K562 (cell line): ENCODE data around the gene NBEAL1. TPM values are rescaled to one million over a fixed set of nuclear protein-coding genes. Genes with fewer than 3 reads are reported as not detected.

Source experiments
- ATF3 ChIP-seq, 2 experiments: fragments of 450-650 bp in 1 of 2; sonication (generic) in 1 of 2; formaldehyde crosslinking in 1 of 2; IDR thresholded peaks in 1 of 2; conservative IDR thresholded peaks in 1 of 2; 2 replicates each; pipeline versions ENCODE4 v1.6.1 to v1.8.1; 2016 to 2023; ENCODE audit warnings: mild to moderate bottlenecking in 2 of 2, moderate library complexity in 2 of 2, inconsistent platforms in 1 of 2, missing genetic modification reagents in 1 of 2
- CEBPG ChIP-seq, 3 experiments: fragments of 200-800 bp in 1 of 3; sonication (Bioruptor generic) in 1 of 3; sonication (generic) in 1 of 3; formaldehyde crosslinking in 1 of 3; IDR thresholded peaks in 2 of 3; conservative IDR thresholded peaks in 1 of 3; 2 replicates each; pipeline versions ENCODE4 v1.6.1 to v1.8.0; 2016 to 2022; ENCODE audit warnings: missing compliant biosample characterization in 2 of 3, missing genetic modification characterization in 2 of 3, mild to moderate bottlenecking in 1 of 3, missing genetic modification reagents in 1 of 3
- CHD2 ChIP-seq: IDR thresholded peaks from 2 replicates; pipeline ENCODE4 v1.6.1; 2011; ENCODE audit warnings: low read depth, low read length
- CTBP1 ChIP-seq: fragments of 450-650 bp; IDR thresholded peaks from 2 replicates; pipeline ENCODE4 v1.6.1; 2016; ENCODE audit warnings: borderline replicate concordance
- CXXC5 ChIP-seq: fragments of 250-450 bp; sonication (Bioruptor Pico); IDR thresholded peaks from 2 replicates; pipeline ENCODE4 v1.8.0; 2022; ENCODE audit warnings: inconsistent platforms, mild to moderate bottlenecking, moderate library complexity
- HEY1 ChIP-seq: fragments of 250-450 bp; sonication (Bioruptor Pico); IDR thresholded peaks from 2 replicates; pipeline ENCODE4 v1.5.0; 2020; ENCODE audit warnings: mild to moderate bottlenecking, moderate library complexity, borderline replicate concordance
- NR2C1 ChIP-seq, 2 experiments: fragments of 450-650 bp; IDR thresholded peaks; 2 replicates each; pipeline ENCODE4 v1.6.1; 2017; ENCODE audit warnings: mild to moderate bottlenecking in 2 of 2, antibody characterized with exemption in 1 of 2, inconsistent platforms in 1 of 2, missing compliant biosample characterization in 1 of 2, missing genetic modification characterization in 1 of 2
- PHF8 ChIP-seq: fragments of 200-600 bp; sonication (generic); IDR thresholded peaks from 2 replicates; pipeline ENCODE4 v1.6.1; 2012; ENCODE audit warnings: mixed run types, mild to moderate bottlenecking, inconsistent platforms, low read length, moderate library complexity, borderline replicate concordance
- TFAP4 ChIP-seq: sonication (generic); formaldehyde crosslinking; IDR thresholded peaks from 2 replicates; pipeline ENCODE4 v1.8.0; 2022; ENCODE audit warnings: missing genetic modification reagents, mild to moderate bottlenecking, moderate library complexity, borderline replicate concordance
- ZNF133 ChIP-seq: fragments of 250-450 bp; sonication (Bioruptor Pico); IDR thresholded peaks from 2 replicates; pipeline ENCODE4 v1.4.0; 2020; ENCODE audit warnings: mild to moderate bottlenecking
- polyA plus RNA-seq, 8 experiments: library from polyadenylated mRNA; depleted of rRNA in 4 of 8; stranded (reverse) in 5 of 8; unstranded in 3 of 8; fragments of >200 nt; fragmentation: Nextera tagmentation in 2 of 8; fragmentation: Illumina TruSeq in 1 of 8; extraction: Ambion mirVana in 2 of 8; extraction: Trizol in 1 of 8; gene quantifications; 2 replicates each; pipeline versions ENCODE4 v1.2.1 to v1.2.3, GENCODE V29; 2011 to 2014; ENCODE audit warnings: inconsistent platforms in 1 of 8, missing spikeins in 1 of 8
- total RNA-seq, 7 experiments: library from RNA; depleted of rRNA in 6 of 7; stranded (reverse); fragments of >200 nt in 6 of 7; fragmentation: Illumina TruSeq in 2 of 7; extraction: Trizol in 2 of 7; gene quantifications; 2 replicates each; pipeline versions ENCODE4 v1.2.1 to v1.2.3, GENCODE V29; 2011 to 2021; ENCODE audit warnings: low replicate concordance in 1 of 7
- TF ChIP-seq, protein P1 (sequence below): fragments of 250-450 bp; sonication (Bioruptor Pico); IDR thresholded peaks from 2 replicates; pipeline ENCODE4 v1.8.0; 2021; ENCODE audit warnings: moderate library complexity, mild to moderate bottlenecking, inconsistent platforms
- TF ChIP-seq, protein P2 (sequence below): sonication (generic); formaldehyde crosslinking; IDR thresholded peaks from 2 replicates; pipeline ENCODE4 v1.8.0; 2023; ENCODE audit warnings: mild to moderate bottlenecking, missing genetic modification reagents
- TF ChIP-seq, protein P3 (sequence below): fragments of 450-650 bp; IDR thresholded peaks from 2 replicates; pipeline ENCODE4 v1.6.1; 2018; ENCODE audit warnings: mild to moderate bottlenecking, low read depth; ENCODE audit not compliant: partially characterized antibody
- TF ChIP-seq, protein P4 (sequence below): fragments of 250-450 bp; sonication (Bioruptor Pico); IDR thresholded peaks from 2 replicates; pipeline ENCODE4 v1.5.0; 2020; ENCODE audit warnings: mild to moderate bottlenecking

Gene NBEAL1
- total and polyA plus RNA-seq, 9 of the 15 experiments (the other 6 are each of a cell fraction or from before 2014, with no cell fraction given): 2.1 to 13.5 (median 7.3) TPM

- TF ChIP-seq CEBPG (CRISPR knock-in tag; IDR thresholded peaks at IDR 0.05): peak; percentile 90
- TF ChIP-seq CEBPG (tag; conservative IDR thresholded peaks at IDR 0.05 in 1 of 2, IDR thresholded peaks at IDR 0.05 in 1 of 2): peak; percentile 77 to 85
- TF ChIP-seq, protein P1, sequence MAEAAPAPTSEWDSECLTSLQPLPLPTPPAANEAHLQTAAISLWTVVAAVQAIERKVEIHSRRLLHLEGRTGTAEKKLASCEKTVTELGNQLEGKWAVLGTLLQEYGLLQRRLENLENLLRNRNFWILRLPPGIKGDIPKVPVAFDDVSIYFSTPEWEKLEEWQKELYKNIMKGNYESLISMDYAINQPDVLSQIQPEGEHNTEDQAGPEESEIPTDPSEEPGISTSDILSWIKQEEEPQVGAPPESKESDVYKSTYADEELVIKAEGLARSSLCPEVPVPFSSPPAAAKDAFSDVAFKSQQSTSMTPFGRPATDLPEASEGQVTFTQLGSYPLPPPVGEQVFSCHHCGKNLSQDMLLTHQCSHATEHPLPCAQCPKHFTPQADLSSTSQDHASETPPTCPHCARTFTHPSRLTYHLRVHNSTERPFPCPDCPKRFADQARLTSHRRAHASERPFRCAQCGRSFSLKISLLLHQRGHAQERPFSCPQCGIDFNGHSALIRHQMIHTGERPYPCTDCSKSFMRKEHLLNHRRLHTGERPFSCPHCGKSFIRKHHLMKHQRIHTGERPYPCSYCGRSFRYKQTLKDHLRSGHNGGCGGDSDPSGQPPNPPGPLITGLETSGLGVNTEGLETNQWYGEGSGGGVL: no peak
- no peak for TF ChIP-seq PHF8
- TF ChIP-seq TFAP4: no peak
- TF ChIP-seq NR2C1 (IDR thresholded peaks at IDR 0.05): no peak
- peak; percentile 57 for TF ChIP-seq NR2C1 (tag; IDR thresholded peaks at IDR 0.05)
- TF ChIP-seq, protein P2, sequence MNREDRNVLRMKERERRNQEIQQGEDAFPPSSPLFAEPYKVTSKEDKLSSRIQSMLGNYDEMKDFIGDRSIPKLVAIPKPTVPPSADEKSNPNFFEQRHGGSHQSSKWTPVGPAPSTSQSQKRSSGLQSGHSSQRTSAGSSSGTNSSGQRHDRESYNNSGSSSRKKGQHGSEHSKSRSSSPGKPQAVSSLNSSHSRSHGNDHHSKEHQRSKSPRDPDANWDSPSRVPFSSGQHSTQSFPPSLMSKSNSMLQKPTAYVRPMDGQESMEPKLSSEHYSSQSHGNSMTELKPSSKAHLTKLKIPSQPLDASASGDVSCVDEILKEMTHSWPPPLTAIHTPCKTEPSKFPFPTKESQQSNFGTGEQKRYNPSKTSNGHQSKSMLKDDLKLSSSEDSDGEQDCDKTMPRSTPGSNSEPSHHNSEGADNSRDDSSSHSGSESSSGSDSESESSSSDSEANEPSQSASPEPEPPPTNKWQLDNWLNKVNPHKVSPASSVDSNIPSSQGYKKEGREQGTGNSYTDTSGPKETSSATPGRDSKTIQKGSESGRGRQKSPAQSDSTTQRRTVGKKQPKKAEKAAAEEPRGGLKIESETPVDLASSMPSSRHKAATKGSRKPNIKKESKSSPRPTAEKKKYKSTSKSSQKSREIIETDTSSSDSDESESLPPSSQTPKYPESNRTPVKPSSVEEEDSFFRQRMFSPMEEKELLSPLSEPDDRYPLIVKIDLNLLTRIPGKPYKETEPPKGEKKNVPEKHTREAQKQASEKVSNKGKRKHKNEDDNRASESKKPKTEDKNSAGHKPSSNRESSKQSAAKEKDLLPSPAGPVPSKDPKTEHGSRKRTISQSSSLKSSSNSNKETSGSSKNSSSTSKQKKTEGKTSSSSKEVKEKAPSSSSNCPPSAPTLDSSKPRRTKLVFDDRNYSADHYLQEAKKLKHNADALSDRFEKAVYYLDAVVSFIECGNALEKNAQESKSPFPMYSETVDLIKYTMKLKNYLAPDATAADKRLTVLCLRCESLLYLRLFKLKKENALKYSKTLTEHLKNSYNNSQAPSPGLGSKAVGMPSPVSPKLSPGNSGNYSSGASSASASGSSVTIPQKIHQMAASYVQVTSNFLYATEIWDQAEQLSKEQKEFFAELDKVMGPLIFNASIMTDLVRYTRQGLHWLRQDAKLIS: no peak
- TF ChIP-seq CXXC5: peak; percentile 30; the same call in 1 of the 2 replicates
- TF ChIP-seq ZNF133 (CRISPR knock-in tag): no peak
- TF ChIP-seq CHD2: no peak
- TF ChIP-seq HEY1 (CRISPR knock-in tag): no peak
- TF ChIP-seq, protein P3, sequence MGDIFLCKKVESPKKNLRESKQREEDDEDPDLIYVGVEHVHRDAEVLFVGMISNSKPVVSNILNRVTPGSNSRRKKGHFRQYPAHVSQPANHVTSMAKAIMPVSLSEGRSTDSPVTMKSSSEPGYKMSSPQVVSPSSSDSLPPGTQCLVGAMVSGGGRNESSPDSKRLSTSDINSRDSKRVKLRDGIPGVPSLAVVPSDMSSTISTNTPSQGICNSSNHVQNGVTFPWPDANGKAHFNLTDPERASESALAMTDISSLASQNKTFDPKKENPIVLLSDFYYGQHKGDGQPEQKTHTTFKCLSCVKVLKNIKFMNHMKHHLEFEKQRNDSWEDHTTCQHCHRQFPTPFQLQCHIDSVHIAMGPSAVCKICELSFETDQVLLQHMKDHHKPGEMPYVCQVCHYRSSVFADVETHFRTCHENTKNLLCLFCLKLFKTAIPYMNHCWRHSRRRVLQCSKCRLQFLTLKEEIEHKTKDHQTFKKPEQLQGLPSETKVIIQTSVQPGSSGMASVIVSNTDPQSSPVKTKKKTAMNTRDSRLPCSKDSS: no peak
- TF ChIP-seq, protein P4, sequence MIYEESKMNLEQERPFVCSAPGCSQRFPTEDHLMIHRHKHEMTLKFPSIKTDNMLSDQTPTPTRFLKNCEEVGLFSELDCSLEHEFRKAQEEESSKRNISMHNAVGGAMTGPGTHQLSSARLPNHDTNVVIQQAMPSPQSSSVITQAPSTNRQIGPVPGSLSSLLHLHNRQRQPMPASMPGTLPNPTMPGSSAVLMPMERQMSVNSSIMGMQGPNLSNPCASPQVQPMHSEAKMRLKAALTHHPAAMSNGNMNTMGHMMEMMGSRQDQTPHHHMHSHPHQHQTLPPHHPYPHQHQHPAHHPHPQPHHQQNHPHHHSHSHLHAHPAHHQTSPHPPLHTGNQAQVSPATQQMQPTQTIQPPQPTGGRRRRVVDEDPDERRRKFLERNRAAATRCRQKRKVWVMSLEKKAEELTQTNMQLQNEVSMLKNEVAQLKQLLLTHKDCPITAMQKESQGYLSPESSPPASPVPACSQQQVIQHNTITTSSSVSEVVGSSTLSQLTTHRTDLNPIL (CRISPR knock-in tag): no peak
- TF ChIP-seq ATF3 (IDR thresholded peaks at IDR 0.05): peak; percentile 92
- no peak for TF ChIP-seq ATF3 (CRISPR knock-in tag; conservative IDR thresholded peaks at IDR 0.05)
- TF ChIP-seq CTBP1: no peak
Measured at GRCh38 chr2:202982779-202983491, 31.7 kb upstream of the NBEAL1 start (continued).
